Ovary (tissue), 9 donors: ENCODE measurements around the gene PDIA6. TPM values are rescaled to one million over a fixed set of nuclear protein-coding genes. Genes with fewer than 3 reads are reported as not detected.
A peak's percentile ranks its signal among the peaks of the same experiment; 100 is the strongest.

Source experiments
- DNase-seq, 5 donors: peaks; one replicate each; pipeline ENCODE4 v3.0.0-alpha.2; 2019 to 2020
- H3K27ac ChIP-seq, 2 donors: fragments of 200-600 bp; one replicate each; pipeline versions ENCODE4 v1.5.1 to v1.8.0; 2019 to 2022
- H3K27me3 ChIP-seq: fragments of 200-600 bp; one replicate; pipeline ENCODE4 v1.8.0; 2022
- H3K36me3 ChIP-seq: fragments of 200-600 bp; sonication (generic); one replicate; pipeline ENCODE4 v1.5.1; 2019
- H3K4me1 ChIP-seq: one replicate; pipeline ENCODE4 v1.8.1; 2013; ENCODE audit warnings: mild to moderate bottlenecking, moderate library complexity; ENCODE audit not compliant: insufficient read depth
- H3K4me3 ChIP-seq: fragments of 200-600 bp; sonication (generic); one replicate; pipeline ENCODE4 v1.5.1; 2017
- H3K9me3 ChIP-seq, 2 donors: fragments of 200-600 bp in 1 of 2; sonication (generic) in 1 of 2; one replicate each; pipeline versions ENCODE4 v1.5.1 to v1.8.1; 2013 to 2019; ENCODE audit warnings: mild to moderate bottlenecking in 1 of 2, moderate library complexity in 1 of 2
- EP300 ChIP-seq: sonication (generic); formaldehyde crosslinking; IDR thresholded peaks from one replicate; pipeline ENCODE4 v1.6.1; 2017; ENCODE audit warnings: antibody characterized with exemption
- POLR2A ChIP-seq: fragments of 450-650 bp; IDR thresholded peaks from one replicate; pipeline ENCODE4 v1.6.1; 2017; ENCODE audit warnings: antibody characterized with exemption, mild to moderate bottlenecking, moderate library complexity
- WGBS, 3 donors: extraction: QIAGEN DNeasy Blood & Tissue Kit in 1 of 3; methylation state at CpG; one replicate each; pipeline versions ENCODE4 v1.1.5 to v1.1.7; 2013 to 2017; 5-methylcytosine and 5-hydroxymethylcytosine counted together
- intact Hi-C, 4 donors: fragments of 100-400 bp; cut with DNase I; formaldehyde crosslinking; loops; one replicate each; pipeline versions ENCODE4 v1.11.0 to v1.15.1; 2022 to 2023
- polyA plus RNA-seq, 2 donors: library from polyadenylated mRNA; stranded (reverse); fragments of 200-250 nt in 1 of 2; fragments of 350-450 nt in 1 of 2; fragmentation: Illumina TruSeq in 1 of 2; extraction: RNeasy Lipid Tissue Mini Kit (QIAGEN cat#74804) in 1 of 2; gene quantifications; one replicate each; pipeline ENCODE4 v1.2.3, GENCODE V29; 2013 to 2014
- total RNA-seq, 7 donors: library from RNA; depleted of rRNA in 2 of 7; stranded (reverse); fragments of >200 nt in 2 of 7; fragmentation: NEBNext Ultra II Directional in 3 of 7; extraction: Animal tissue kit (Norgen Biotek cat#: 25700) in 3 of 7; gene quantifications; one replicate each; pipeline versions ENCODE4 v1.1.0 to v1.2.4, GENCODE V29; 2016 to 2023
- TF ChIP-seq, protein P1 (sequence below), 3 donors: fragments of 450-650 bp in 2 of 3; fragments of 200-600 bp in 1 of 3; IDR thresholded peaks; one replicate each; pipeline versions ENCODE4 v1.5.1 to v1.8.0; 2016 to 2022; ENCODE audit warnings: antibody characterized with exemption in 3 of 3, mild to moderate bottlenecking in 1 of 3
- donor health status: DM: no; HTN: no; CAD: no; lungs with moderate emphysema.
- donor health status: DM: no; HTN: no; CAD: no.
- donor health status: Bipolar disorder and iron deficiency.
- donor health status: DM: yes; HTN: yes; CAD: no.
- donor health status: DM: no; HTN: no; CAD: no.
- donor health status: DM: yes; HTN: yes; CAD: no.

The PDIA6 gene
- total and polyA plus RNA-seq, 9 donors: 60.6 to 220 (median 109) TPM

DNA sequence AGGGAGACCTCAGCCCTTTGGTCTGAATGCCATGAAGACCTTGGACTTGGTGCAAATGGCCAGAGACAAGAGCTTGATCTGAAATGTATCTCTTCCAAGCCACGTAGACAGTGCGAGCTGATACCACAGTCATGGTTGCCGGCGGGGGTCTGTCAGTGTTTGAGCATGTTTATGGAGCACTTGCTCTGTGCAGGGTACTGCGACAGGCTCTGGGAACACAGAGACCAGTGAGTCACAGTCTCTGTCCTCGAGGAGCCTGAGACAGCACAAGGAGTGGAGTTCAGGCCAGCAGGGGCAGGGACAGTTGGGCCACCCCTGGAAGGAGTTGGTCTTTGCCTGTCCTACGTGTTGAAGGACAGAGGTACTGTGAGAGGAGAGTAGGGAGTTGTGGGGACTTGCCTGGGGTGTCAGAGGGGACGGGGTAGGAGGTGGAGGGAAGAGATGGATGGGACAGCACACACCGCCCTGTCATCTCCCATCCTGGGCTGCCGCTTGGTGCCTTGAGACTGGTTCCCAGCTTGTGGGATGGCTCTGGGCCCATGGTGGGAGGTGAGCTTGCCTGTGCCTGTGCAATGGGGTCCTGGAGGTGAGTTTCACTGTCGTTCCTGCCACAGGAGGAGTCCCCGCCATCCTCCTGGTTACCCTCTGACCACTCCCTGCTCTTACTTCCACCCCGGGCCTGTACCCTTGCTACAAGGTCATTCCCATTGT, 51.6 kb downstream of the PDIA6 start:
- Histone ChIP-seq H3K27me3 (no peaks in the 10 kb centered on the region), H3K36me3 (no peaks in the 10 kb centered on the region), H3K27ac (no peak overlapping the region), H3K9me3 (no peaks in the 10 kb centered on the region), H3K4me1 (no peaks in the 10 kb centered on the region), H3K4me3 (no peak overlapping the region)
- no peak for TF ChIP-seq POLR2A
- no peak for TF ChIP-seq EP300
- TF ChIP-seq, protein P1, sequence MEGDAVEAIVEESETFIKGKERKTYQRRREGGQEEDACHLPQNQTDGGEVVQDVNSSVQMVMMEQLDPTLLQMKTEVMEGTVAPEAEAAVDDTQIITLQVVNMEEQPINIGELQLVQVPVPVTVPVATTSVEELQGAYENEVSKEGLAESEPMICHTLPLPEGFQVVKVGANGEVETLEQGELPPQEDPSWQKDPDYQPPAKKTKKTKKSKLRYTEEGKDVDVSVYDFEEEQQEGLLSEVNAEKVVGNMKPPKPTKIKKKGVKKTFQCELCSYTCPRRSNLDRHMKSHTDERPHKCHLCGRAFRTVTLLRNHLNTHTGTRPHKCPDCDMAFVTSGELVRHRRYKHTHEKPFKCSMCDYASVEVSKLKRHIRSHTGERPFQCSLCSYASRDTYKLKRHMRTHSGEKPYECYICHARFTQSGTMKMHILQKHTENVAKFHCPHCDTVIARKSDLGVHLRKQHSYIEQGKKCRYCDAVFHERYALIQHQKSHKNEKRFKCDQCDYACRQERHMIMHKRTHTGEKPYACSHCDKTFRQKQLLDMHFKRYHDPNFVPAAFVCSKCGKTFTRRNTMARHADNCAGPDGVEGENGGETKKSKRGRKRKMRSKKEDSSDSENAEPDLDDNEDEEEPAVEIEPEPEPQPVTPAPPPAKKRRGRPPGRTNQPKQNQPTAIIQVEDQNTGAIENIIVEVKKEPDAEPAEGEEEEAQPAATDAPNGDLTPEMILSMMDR (IDR thresholded peaks at IDR 0.05): no peak
- DNase-seq: peak in 1 of 5 donors; percentile 15
- 85 to 90% (median 87%) methylated on average over 13 of the region's 13 CpGs for WGBS, 3 donors
- intact Hi-C loops: no loop called here

DNA sequence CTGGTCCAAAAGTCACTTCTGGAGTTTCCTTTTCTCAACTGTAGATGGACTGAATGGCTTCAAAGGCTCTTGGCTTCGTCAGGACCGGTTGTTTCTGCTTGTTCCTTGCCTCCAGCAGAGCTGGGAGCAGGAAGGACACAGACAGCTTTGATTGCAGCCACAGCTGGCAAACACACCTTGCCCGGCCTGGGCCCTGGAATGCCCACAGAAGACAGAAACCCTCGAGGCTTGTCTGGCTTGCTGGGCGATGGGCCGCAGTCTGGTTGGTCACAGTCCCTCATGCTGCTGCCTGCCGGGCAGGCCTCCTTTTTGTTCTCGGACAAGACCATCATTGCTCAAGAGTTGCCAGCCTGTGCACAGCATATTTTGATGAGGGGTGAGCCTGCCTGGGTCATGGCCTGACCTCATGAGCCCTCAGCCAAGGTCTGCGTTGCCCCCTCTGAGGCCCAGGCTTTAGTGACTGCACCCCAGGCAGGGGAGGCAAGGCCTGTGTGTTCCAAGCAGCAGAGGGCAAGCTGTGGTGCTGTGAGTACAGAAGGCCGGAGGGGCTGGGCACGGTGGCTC, 53.4 kb downstream of the PDIA6 start:
- TF ChIP-seq EP300 (no peak), POLR2A (no peak)
- TF ChIP-seq, protein P1 (IDR thresholded peaks at IDR 0.05): no peak
- no peak overlapping the region for H3K4me3 ChIP-seq
- no peaks in the 10 kb centered on the region for H3K27me3 ChIP-seq
- no peaks in the 10 kb centered on the region for H3K9me3 ChIP-seq
- 87 to 91% (median 89%) methylated on average over 11 of the region's 11 CpGs for WGBS, 3 donors
- no peak for DNase-seq
- no peaks in the 10 kb centered on the region for H3K36me3 ChIP-seq
- H3K4me1 ChIP-seq: no peaks in the 10 kb centered on the region
- no peak overlapping the region for H3K27ac ChIP-seq
- intact Hi-C loops: no loop called here

DNA sequence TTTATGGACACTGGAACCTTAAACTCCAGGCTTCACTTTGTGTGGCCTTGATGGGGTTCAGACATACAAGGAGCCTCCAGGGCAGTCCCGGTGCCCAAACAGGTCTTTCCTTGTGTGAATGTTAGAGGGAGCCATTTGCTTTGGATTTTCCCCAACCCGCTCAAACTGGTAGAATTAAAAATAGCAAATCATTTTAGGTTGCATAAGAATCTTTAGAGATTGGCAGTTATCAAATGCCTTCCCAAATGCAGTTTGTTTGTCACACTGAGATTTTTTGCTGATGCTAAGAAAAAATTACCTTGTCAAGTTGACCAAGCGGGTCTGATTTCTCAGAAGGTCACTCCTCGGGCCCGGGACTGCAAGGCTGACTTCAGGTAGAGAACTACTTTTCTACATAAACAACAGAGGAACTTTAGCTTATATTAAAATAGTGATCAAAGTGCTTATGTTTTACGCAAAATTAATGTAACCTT, 54.7 kb downstream of the PDIA6 start:
- H3K36me3 ChIP-seq: no peaks in the 10 kb centered on the region
- H3K27me3 ChIP-seq: no peaks in the 10 kb centered on the region
- TF ChIP-seq, protein P1 (IDR thresholded peaks at IDR 0.05): no peak
- TF ChIP-seq EP300 (no peak), POLR2A (no peak)
- no peak for DNase-seq
- no peaks in the 10 kb centered on the region for H3K4me1 ChIP-seq
- H3K4me3 ChIP-seq: no peak overlapping the region
- no peak overlapping the region for H3K27ac ChIP-seq
- H3K9me3 ChIP-seq: no peaks in the 10 kb centered on the region
- WGBS, 3 donors: 79 to 84% (median 82%) methylated on average over 6 of the region's 6 CpGs
- intact Hi-C loops: no loop called here

DNA sequence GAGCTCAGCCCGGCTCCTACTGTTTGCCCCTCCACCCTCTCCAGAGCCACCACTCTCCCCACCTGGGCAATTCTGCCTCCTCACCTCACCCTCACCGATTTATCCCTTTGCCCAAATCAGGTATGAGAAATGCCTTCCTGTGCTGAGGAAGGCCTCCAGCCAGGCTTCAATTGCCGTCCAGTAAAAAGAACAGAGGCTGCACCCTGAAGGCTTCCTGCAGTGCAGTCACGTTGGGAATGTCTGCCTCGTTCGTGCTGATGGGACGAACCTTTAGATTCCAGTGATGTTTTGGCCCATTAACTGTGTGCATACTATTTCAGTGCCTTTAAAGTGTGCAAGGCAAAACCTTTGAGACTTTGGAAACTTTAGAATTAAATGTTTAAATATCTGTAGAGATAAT, 57.0 kb downstream of the PDIA6 start:
- H3K27ac ChIP-seq: no peak overlapping the region
- TF ChIP-seq POLR2A: no peak
- TF ChIP-seq, protein P1 (IDR thresholded peaks at IDR 0.05): no peak
- TF ChIP-seq EP300: no peak
- WGBS, 3 donors: 48 to 59% (median 51%) methylated on average over 7 of the region's 7 CpGs
- H3K27me3 ChIP-seq: no peaks in the 10 kb centered on the region
- H3K9me3 ChIP-seq: no peaks in the 10 kb centered on the region
- H3K4me3 ChIP-seq: no peak overlapping the region
- no peaks in the 10 kb centered on the region for H3K4me1 ChIP-seq
- intact Hi-C loops: no loop called here
- H3K36me3 ChIP-seq: no peaks in the 10 kb centered on the region
- no peak for DNase-seq
